ENCODE results near the gene WDSUB1.

GRCh38 chr2:159188449-159188848, 98.1 kb downstream of the WDSUB1 start:
- TF ChIP-seq CTCF (conservative IDR thresholded peaks at IDR 0.05) (no peak), EZH2 (IDR thresholded peaks at IDR 0.05; ENCODE audit: low read depth) (no peak)

Data from PC-9 (cell line).